Right cardiac atrium (tissue), 5 donors: ENCODE data around the gene NDC1. TPM values are rescaled to one million over a fixed set of nuclear protein-coding genes. Genes with fewer than 3 reads are reported as not detected.

ENCODE experiments used
- ATAC-seq, 2 donors: fragments of 200-7000 bp; cut with Tn5 transposase; one replicate each; pipeline versions ENCODE4 v1.8.0 to v1.9.1; 2020; ENCODE audit warnings: moderate library complexity in 2 of 2, mild to moderate bottlenecking in 1 of 2
- DNase-seq, 3 donors: peaks; one replicate each; pipeline ENCODE4 v3.0.0-alpha.2; 2020
- H3K27ac ChIP-seq: one replicate; pipeline ENCODE4 v1.5.1; 2013; ENCODE audit warnings: mild to moderate bottlenecking, low read length, control low read depth, moderate library complexity
- H3K27me3 ChIP-seq: one replicate; pipeline ENCODE4 v1.6.1; 2013; ENCODE audit not compliant: control insufficient read depth, insufficient read depth
- H3K4me1 ChIP-seq: one replicate; pipeline ENCODE4 v1.6.1; 2013; ENCODE audit warnings: low read length; ENCODE audit not compliant: control insufficient read depth, insufficient read depth
- H3K4me3 ChIP-seq: one replicate; pipeline ENCODE4 v1.5.1; 2013; ENCODE audit warnings: low read length, control low read depth
- H3K9me3 ChIP-seq: one replicate; pipeline ENCODE4 v1.6.1; 2013; ENCODE audit warnings: low read length; ENCODE audit not compliant: control insufficient read depth
- WGBS: extraction: QIAGEN DNeasy Blood & Tissue Kit; methylation state at CpG from one replicate; pipeline ENCODE4 v1.1.7; 2013; 5-methylcytosine and 5-hydroxymethylcytosine counted together
- intact Hi-C, 4 donors: fragments of 100-400 bp; cut with DNase I; formaldehyde crosslinking; loops; one replicate each; pipeline versions ENCODE4 v1.11.0 to v1.14.0; 2022 to 2023
- polyA plus RNA-seq: library from polyadenylated mRNA; stranded (reverse); fragments of 200-250 nt; gene quantifications from one replicate; pipeline ENCODE4 v1.2.3, GENCODE V29; 2013
- total RNA-seq, 4 donors: library from RNA; stranded (reverse); fragmentation: NEBNext Ultra II Directional; extraction: Animal tissue kit (Norgen Biotek cat#: 25700); gene quantifications; one replicate each; pipeline ENCODE4 v1.2.1, GENCODE V29; 2021
- donor health status: healthy with polysubstance abuse.
- donor health status: DM: no; HTN: yes; CAD: no.
- donor health status: DM: no; HTN: no; CAD: no.
- donor health status: DM: no; HTN: yes; CAD: no; lungs with severe emphysema.
- donor health status: DM: yes; HTN: yes; CAD: no.

Gene NDC1
- total and polyA plus RNA-seq, 5 donors, result 2.5 to 8.5 (median 5.9) TPM

GRCh38 chr1:53800621-53801020 is 37.5 kb downstream of the NDC1 start:
- Histone ChIP-seq H3K4me1 (no peaks in the 10 kb centered on the region), H3K4me3 (no peak overlapping the region), H3K27ac (no peak overlapping the region), H3K9me3 (no peaks in the 10 kb centered on the region), H3K27me3 (no peaks in the 10 kb centered on the region)
- intact Hi-C loops, result no loop called here
- DNase-seq, result no peak
- no peak for ATAC-seq
- WGBS, result 100% methylated on average over 1 of the region's 1 CpG

- WGBS, result 65% methylated on average over 1 of the region's 1 CpG
- ATAC-seq (no peak), DNase-seq (no peak)
- H3K27me3 ChIP-seq, result no peaks in the 10 kb centered on the region
- no peak overlapping the region for H3K4me3 ChIP-seq
- no peak overlapping the region for H3K27ac ChIP-seq
- no peaks in the 10 kb centered on the region for H3K9me3 ChIP-seq
- intact Hi-C loops, result no loop called here
- no peaks in the 10 kb centered on the region for H3K4me1 ChIP-seq
Measured at GRCh38 chr1:53799141-53799540, 39.0 kb downstream of the NDC1 start.

GRCh38 chr1:53792806-53793205 is 45.3 kb downstream of the NDC1 start:
- Histone ChIP-seq H3K27ac (no peak overlapping the region), H3K27me3 (no peaks in the 10 kb centered on the region), H3K4me3 (no peak overlapping the region), H3K4me1 (no peaks in the 10 kb centered on the region), H3K9me3 (no peaks in the 10 kb centered on the region)
- no peak for ATAC-seq
- DNase-seq, result no peak
- intact Hi-C loops, result no loop called here
- 70% methylated on average over 4 of the region's 4 CpGs for WGBS

- ATAC-seq (no peak), DNase-seq (no peak)
- WGBS, result 96% methylated on average over 3 of the region's 3 CpGs
- H3K27ac ChIP-seq, result no peak overlapping the region
- H3K4me1 ChIP-seq, result no peaks in the 10 kb centered on the region
- intact Hi-C loops, result no loop called here
- H3K27me3 ChIP-seq, result no peaks in the 10 kb centered on the region
- H3K9me3 ChIP-seq, result no peaks in the 10 kb centered on the region
- no peak overlapping the region for H3K4me3 ChIP-seq
Measured at GRCh38 chr1:53787655-53788054, 50.4 kb downstream of the NDC1 start.

GRCh38 chr1:53783056-53783455 is 55.0 kb downstream of the NDC1 start:
- WGBS, result 94% methylated on average over 1 of the region's 1 CpG
- no peak overlapping the region for H3K27ac ChIP-seq
- ATAC-seq, result no peak
- no peaks in the 10 kb centered on the region for H3K4me1 ChIP-seq
- no peaks in the 10 kb centered on the region for H3K9me3 ChIP-seq
- intact Hi-C loops, result no loop called here
- no peaks in the 10 kb centered on the region for H3K27me3 ChIP-seq
- DNase-seq, result no peak
- no peak overlapping the region for H3K4me3 ChIP-seq

GRCh38 chr1:53781654-53782053 is 56.4 kb downstream of the NDC1 start:
- Histone ChIP-seq H3K9me3 (no peaks in the 10 kb centered on the region), H3K4me1 (no peaks in the 10 kb centered on the region), H3K4me3 (no peak overlapping the region), H3K27me3 (no peaks in the 10 kb centered on the region), H3K27ac (no peak overlapping the region)
- 89% methylated on average over 3 of the region's 3 CpGs for WGBS
- DNase-seq (no peak), ATAC-seq (no peak)
- intact Hi-C loops, result no loop called here

GRCh38 chr1:53777272-53777671 is 60.8 kb downstream of the NDC1 start:
- no peak for ATAC-seq
- intact Hi-C loops, result no loop called here

GRCh38 chr1:53771648-53772047 is 66.4 kb downstream of the NDC1 start:
- WGBS, result 93% methylated on average over 2 of the region's 2 CpGs
- ATAC-seq, result no peak
- no peaks in the 10 kb centered on the region for H3K4me1 ChIP-seq
- DNase-seq, result no peak
- intact Hi-C loops, result no loop called here
- no peaks in the 10 kb centered on the region for H3K9me3 ChIP-seq
- no peak overlapping the region for H3K27ac ChIP-seq
- H3K27me3 ChIP-seq, result no peaks in the 10 kb centered on the region
- no peak overlapping the region for H3K4me3 ChIP-seq

More at GRCh38 chr1:53777272-53777671, 60.8 kb downstream of the NDC1 start:
- no peak overlapping the region for H3K4me3 ChIP-seq
- WGBS, result 47% methylated on average over 1 of the region's 1 CpG
- H3K27me3 ChIP-seq, result no peaks in the 10 kb centered on the region
- no peak overlapping the region for H3K27ac ChIP-seq
- no peak for DNase-seq
- no peaks in the 10 kb centered on the region for H3K9me3 ChIP-seq
- no peaks in the 10 kb centered on the region for H3K4me1 ChIP-seq

- H3K9me3 ChIP-seq, result no peaks in the 10 kb centered on the region
- DNase-seq (no peak), ATAC-seq (no peak)
- H3K4me3 ChIP-seq, result no peak overlapping the region
- WGBS, result 96% methylated on average over 1 of the region's 1 CpG
- intact Hi-C loops, result no loop called here
- H3K27me3 ChIP-seq, result no peaks in the 10 kb centered on the region
- peaks cover 1% of the 10 kb centered on the region for H3K4me1 ChIP-seq
- no peak overlapping the region for H3K27ac ChIP-seq
Measured at GRCh38 chr1:53769780-53770179, 68.3 kb downstream of the NDC1 start.

GRCh38 chr1:53769184-53769583 is 68.9 kb downstream of the NDC1 start:
- DNase-seq, result no peak
- intact Hi-C loops, result no loop called here
- WGBS, result 97% methylated on average over 1 of the region's 1 CpG

GRCh38 chr1:53766831-53767405 is 71.2 kb downstream of the NDC1 start:
- no peak for ATAC-seq
- Histone ChIP-seq H3K4me1 (peaks cover 1% of the 10 kb centered on the region), H3K4me3 (peak overlapping the region; percentile 10), H3K27me3 (no peaks in the 10 kb centered on the region), H3K27ac (no peak overlapping the region), H3K9me3 (no peaks in the 10 kb centered on the region)
- intact Hi-C loops, result no loop called here
- DNase-seq, result no peak
- 45% methylated on average over 3 of the region's 3 CpGs for WGBS

More at GRCh38 chr1:53769184-53769583, 68.9 kb downstream of the NDC1 start:
- Histone ChIP-seq H3K4me1 (peaks cover 1% of the 10 kb centered on the region), H3K27ac (no peak overlapping the region), H3K9me3 (no peaks in the 10 kb centered on the region), H3K27me3 (no peaks in the 10 kb centered on the region), H3K4me3 (no peak overlapping the region)
- ATAC-seq, result no peak

- peaks cover 1% of the 10 kb centered on the region for H3K4me1 ChIP-seq
- intact Hi-C loops, result no loop called here
- 79% methylated on average over 3 of the region's 3 CpGs for WGBS
- H3K27ac ChIP-seq, result no peak overlapping the region
- no peaks in the 10 kb centered on the region for H3K9me3 ChIP-seq
- ATAC-seq (no peak), DNase-seq (no peak)
- no peaks in the 10 kb centered on the region for H3K27me3 ChIP-seq
- no peak overlapping the region for H3K4me3 ChIP-seq
Measured at GRCh38 chr1:53766194-53766742, 71.8 kb downstream of the NDC1 start.
